DMS153 (cell line): ENCODE measurements around the gene RFTN1.
"Not testable (repeated sequence)": the region's sequence is repeated elsewhere in the genome, so short reads cannot be mapped to it uniquely, and the experiment has no call there.

Experiments used
- DNase-seq: peaks from one replicate; lab custom pipeline; 2025; lab: John Stamatoyannopoulos, UW

Gene RFTN1

GRCh38 chr3:16328124-16328523, 185.4 kb downstream of the RFTN1 start:
- no peak for DNase-seq

- DNase-seq, result no peak
These were observed 186.7 kb downstream of the RFTN1 start for GRCh38 chr3:16326724-16327349.

- no peak for DNase-seq
These were observed 187.6 kb downstream of the RFTN1 start for GRCh38 chr3:16325850-16326249.

GRCh38 chr3:16323737-16324136, 189.8 kb downstream of the RFTN1 start:
- DNase-seq, result no peak

GRCh38 chr3:16322189-16322588, 191.3 kb downstream of the RFTN1 start:
- no peak for DNase-seq

- no peak for DNase-seq
These were observed 192.8 kb downstream of the RFTN1 start for GRCh38 chr3:16320711-16321110.

GRCh38 chr3:16319723-16320122, 193.8 kb downstream of the RFTN1 start:
- DNase-seq, result no peak

- DNase-seq, result no peak
These were observed 194.2 kb downstream of the RFTN1 start for GRCh38 chr3:16319307-16319706.

GRCh38 chr3:16318176-16318575, 195.3 kb downstream of the RFTN1 start:
- DNase-seq, result no peak

- DNase-seq, result no peak
These were observed 195.9 kb downstream of the RFTN1 start for GRCh38 chr3:16317561-16317945.

- no peak for DNase-seq
These were observed 196.5 kb downstream of the RFTN1 start for GRCh38 chr3:16316847-16317560.

- DNase-seq, result no peak
These were observed 197.1 kb downstream of the RFTN1 start for GRCh38 chr3:16316396-16316795.

- no peak for DNase-seq
These were observed 197.9 kb downstream of the RFTN1 start for GRCh38 chr3:16315623-16316022.

- DNase-seq, result no peak
These were observed 199.4 kb downstream of the RFTN1 start for GRCh38 chr3:16313886-16314645.

- DNase-seq, result no peak
These were observed 201.5 kb downstream of the RFTN1 start for GRCh38 chr3:16311960-16312451.

- not testable (repeated sequence) for DNase-seq
These were observed 203.0 kb downstream of the RFTN1 start for GRCh38 chr3:16310486-16310885.

- no peak for DNase-seq
These were observed 203.9 kb downstream of the RFTN1 start for GRCh38 chr3:16309558-16309957.

GRCh38 chr3:16308727-16309126, 204.8 kb downstream of the RFTN1 start:
- DNase-seq, result no peak

GRCh38 chr3:16307832-16308531, 205.5 kb downstream of the RFTN1 start:
- no peak for DNase-seq

- DNase-seq, result no peak
These were observed 208.4 kb downstream of the RFTN1 start for GRCh38 chr3:16305111-16305541.

- no peak for DNase-seq
These were observed 209.2 kb downstream of the RFTN1 start for GRCh38 chr3:16304061-16305010.
